HepG2 (cell line): ENCODE results near the gene NCDN. TPM values are rescaled to one million over a fixed set of nuclear protein-coding genes. Genes with fewer than 3 reads are reported as not detected.

Experiments used
- ATAC-seq: fragments of 200-7000 bp; cut with Tn5 transposase; 3 replicates; pipeline ENCODE4 v1.9.1; 2020; ENCODE audit warnings: mild to moderate bottlenecking, moderate library complexity
- BruUV-seq: library from RNA; stranded (reverse); fragments of 400-500 nt; replicated peaks from 2 replicates; lab custom pipeline; 2021; lab: Mats Ljungman, UMichigan
- CTCF ChIA-PET: fragments of 300-600 bp; formaldehyde crosslinking; extraction: SDS; loops from one replicate; lab custom pipeline; 2021; ENCODE audit warnings: low total read pairs, inconsistent platforms, low intra/inter-chr PET ratio; lab: Yijun Ruan, JAX
- POLR2A ChIA-PET: fragments of 350-600 bp; sonication (Branson Sonifier 250); formaldehyde crosslinking; loops from one replicate; lab custom pipeline; 2020; ENCODE audit warnings: antibody characterized with exemption, inconsistent platforms; lab: Yijun Ruan, JAX
- DNase-seq: peaks from one replicate; pipeline ENCODE4 v3.0.0-alpha.2; 2015; ENCODE audit warnings: low spot score
- FAIRE-seq: peaks from 3 replicates; lab custom pipeline; 2011; peaks lifted over from hg19 to GRCh38; lab: Jason Lieb, UNC
- H2AFZ ChIP-seq: one replicate; pipeline ENCODE4 v1.6.1; 2011; ENCODE audit warnings: low read length, inconsistent platforms
- H3K27ac ChIP-seq: fragments of 300-600 bp; 3 replicates; pipeline ENCODE4 v1.8.0; 2011; ENCODE audit warnings: mixed run types, mild to moderate bottlenecking, mixed read lengths, low read length, inconsistent platforms; ENCODE audit not compliant: insufficient read depth; ENCODE audit errors: extremely low read length
- H3K27me3 ChIP-seq, 2 experiments: fragments of 200-600 bp in 1 of 2; 2 replicates in 1 of 2; 3 replicates in 1 of 2; pipeline versions ENCODE4 v1.6.0 to v1.8.0; 2011; ENCODE audit warnings: low read length in 2 of 2, mild to moderate bottlenecking in 2 of 2, moderate library complexity in 2 of 2, inconsistent platforms in 1 of 2; ENCODE audit not compliant: insufficient read depth in 2 of 2, control insufficient read depth in 1 of 2
- H3K36me3 ChIP-seq, 2 experiments: fragments of 200-600 bp in 1 of 2; replicated peaks in 1 of 2; 2 replicates in 1 of 2; 3 replicates in 1 of 2; pipeline versions ENCODE4 v1.5.1 to v1.8.0; 2011; ENCODE audit warnings: low read length in 2 of 2, inconsistent platforms in 1 of 2; ENCODE audit not compliant: insufficient read depth in 2 of 2, control insufficient read depth in 1 of 2
- H3K4me1 ChIP-seq: 2 replicates; pipeline ENCODE4 v1.5.1; 2012; ENCODE audit warnings: low read length, inconsistent platforms; ENCODE audit not compliant: insufficient read depth
- H3K4me2 ChIP-seq: 2 replicates; pipeline ENCODE4 v1.6.0; 2011; ENCODE audit warnings: low read depth, low read length, inconsistent platforms
- H3K4me3 ChIP-seq, 3 experiments: fragments of 200-600 bp in 1 of 3; sonication (generic), shearing (Covaris generic) in 1 of 3; replicated peaks in 1 of 3; 2 replicates each; pipeline ENCODE4 v1.5.1; 2011 to 2016; ENCODE audit warnings: low read length in 3 of 3, inconsistent platforms in 2 of 3, low read depth in 2 of 3, mild to moderate bottlenecking in 2 of 3, control low read depth in 1 of 3, mixed read lengths in 1 of 3; ENCODE audit not compliant: insufficient read depth in 1 of 3
- H3K79me2 ChIP-seq: one replicate; pipeline ENCODE4 v1.6.1; 2011; ENCODE audit warnings: low read length, inconsistent platforms; ENCODE audit not compliant: insufficient read depth
- H3K9ac ChIP-seq: 2 replicates; pipeline ENCODE4 v1.6.0; 2011; ENCODE audit warnings: mild to moderate bottlenecking, low read depth, low read length, inconsistent platforms; ENCODE audit not compliant: insufficient read depth
- H3K9me3 ChIP-seq: 2 replicates; pipeline ENCODE4 v1.5.1; 2012; ENCODE audit warnings: mild to moderate bottlenecking, low read length
- H4K20me1 ChIP-seq: 2 replicates; pipeline ENCODE4 v1.6.0; 2011; ENCODE audit warnings: inconsistent platforms, mild to moderate bottlenecking, low read length, moderate library complexity; ENCODE audit not compliant: insufficient read depth
- FOXA3 ChIP-seq: IDR thresholded peaks from 2 replicates; pipeline ENCODE4 v1.6.1; 2016; ENCODE audit warnings: missing genetic modification reagents, missing compliant biosample characterization
- MAFK ChIP-seq, 2 experiments: IDR thresholded peaks in 1 of 2; conservative IDR thresholded peaks in 1 of 2; 2 replicates each; pipeline ENCODE4 v1.6.1; 2011; ENCODE audit warnings: improper control_type of control experiment in 2 of 2, low read length in 2 of 2
- MAZ ChIP-seq, 2 experiments: sonication (generic) in 1 of 2; formaldehyde crosslinking in 1 of 2; IDR thresholded peaks; 2 replicates each; pipeline versions ENCODE4 v1.5.0 to v1.6.1; 2012 to 2020; ENCODE audit warnings: low read depth in 2 of 2, mild to moderate bottlenecking in 2 of 2, borderline replicate concordance in 1 of 2, improper control_type of control experiment in 1 of 2, low read length in 1 of 2, missing genetic modification reagents in 1 of 2, moderate library complexity in 1 of 2
- MTF2 ChIP-seq: sonication (generic); formaldehyde crosslinking; IDR thresholded peaks from 2 replicates; pipeline ENCODE4 v1.5.0; 2020; ENCODE audit warnings: missing genetic modification reagents, borderline replicate concordance
- TEAD2 ChIP-seq: sonication (generic); formaldehyde crosslinking; IDR thresholded peaks from 2 replicates; pipeline ENCODE4 v1.9.0; 2021; ENCODE audit warnings: missing genetic modification reagents
- ZFP37 ChIP-seq: sonication (generic); formaldehyde crosslinking; IDR thresholded peaks from 2 replicates; pipeline ENCODE4 v1.4.0; 2020; ENCODE audit warnings: missing genetic modification reagents, borderline replicate concordance
- ZNF367 ChIP-seq: sonication (generic); formaldehyde crosslinking; IDR thresholded peaks from 2 replicates; pipeline ENCODE4 v1.4.0; 2020; ENCODE audit warnings: missing genetic modification reagents, borderline replicate concordance
- ZNF577 ChIP-seq: sonication (generic); formaldehyde crosslinking; IDR thresholded peaks from 2 replicates; pipeline ENCODE4 v1.4.0; 2020; ENCODE audit warnings: mild to moderate bottlenecking, low read depth, missing genetic modification reagents, borderline replicate concordance
- ZNF598 ChIP-seq: sonication (generic); formaldehyde crosslinking; IDR thresholded peaks from 2 replicates; pipeline ENCODE4 v1.5.1; 2020; ENCODE audit warnings: mild to moderate bottlenecking, missing genetic modification reagents, borderline replicate concordance
- ZNF652 ChIP-seq: IDR thresholded peaks from 2 replicates; pipeline ENCODE4 v1.6.1; 2016; ENCODE audit warnings: low read depth, borderline replicate concordance
- ZNF678 ChIP-seq: sonication (generic); formaldehyde crosslinking; IDR thresholded peaks from 2 replicates; pipeline ENCODE4 v1.4.0; 2020; ENCODE audit warnings: mild to moderate bottlenecking, missing genetic modification reagents
- WGBS: methylation state at CpG from one replicate; pipeline ENCODE4 v1.1.6; 2017; ENCODE audit warnings: low lambda C conversion rate; 5-methylcytosine and 5-hydroxymethylcytosine counted together
- in situ Hi-C: cut with HindIII; loops from 2 replicates; pipeline ENCODE4 v1.10.0; 2017; ENCODE audit warnings: low pct_unique_long_range_greater_than_20kb; ENCODE audit not compliant: extremely low pct_ligation_motif_present
- intact Hi-C: fragments of 100-400 bp; cut with micrococcal nuclease; formaldehyde crosslinking; loops from one replicate; pipeline ENCODE4 v1.10.0; 2022; ENCODE audit not compliant: unreplicated experiment
- polyA plus RNA-seq, 8 experiments: library from polyadenylated mRNA; depleted of rRNA in 3 of 8; stranded (reverse) in 7 of 8; unstranded in 1 of 8; fragments of >200 nt; fragmentation: Illumina TruSeq in 4 of 8; extraction: Trizol in 4 of 8; gene quantifications; 2 replicates each; pipeline versions ENCODE4 v1.2.1 to v1.2.3, GENCODE V29; 2011 to 2016; ENCODE audit warnings: low read depth in 4 of 8, missing spikeins in 1 of 8, mixed read lengths in 1 of 8; ENCODE audit not compliant: insufficient read depth in 1 of 8
- total RNA-seq, 5 experiments: library from RNA; depleted of rRNA; stranded (reverse); fragments of >200 nt; fragmentation: Illumina TruSeq; extraction: Trizol; gene quantifications; 2 replicates each; pipeline ENCODE4 v1.2.3, GENCODE V29; 2016; ENCODE audit warnings: low read depth in 1 of 5
- TF ChIP-seq, protein P1 (sequence below): sonication (generic); formaldehyde crosslinking; IDR thresholded peaks from 2 replicates; pipeline ENCODE4 v1.4.0; 2020; ENCODE audit warnings: missing genetic modification reagents, borderline replicate concordance

The NCDN gene
- total and polyA plus RNA-seq, 2 of the 13 experiments (the other 11 are each of a cell fraction or from before 2014, with no cell fraction given), result 6.6 to 9.3 TPM

DNA sequence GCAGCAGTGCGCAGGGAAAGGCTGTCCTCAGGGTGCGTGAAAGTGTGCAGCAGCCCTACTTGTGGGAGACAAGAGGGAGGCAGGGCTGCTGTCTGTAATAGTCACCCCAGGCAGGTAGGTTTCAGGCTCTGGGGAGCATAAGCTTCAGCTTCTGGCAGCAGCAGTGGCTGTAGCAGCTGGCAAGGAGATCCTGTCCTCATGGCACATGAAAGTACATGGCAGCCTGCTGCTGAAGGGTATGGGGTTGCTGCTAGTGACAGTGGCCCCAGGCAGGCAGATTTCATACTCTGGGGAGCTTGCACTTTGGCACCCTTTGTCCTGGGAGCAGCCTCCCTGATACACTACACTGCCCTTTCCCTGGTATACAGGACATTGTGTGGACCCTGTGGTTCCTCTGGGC, 26.7 kb upstream of the NCDN start:
- no TSS peak for BruUV-seq
- in situ Hi-C loops, result no loop called here
- peaks cover 2 to 19% of the 10 kb centered on the region in 2 experiments; a peak in 4 of 5 replicates for H3K36me3 ChIP-seq
- no peak overlapping the region for H3K9ac ChIP-seq
- no peaks in the 10 kb centered on the region for H3K9me3 ChIP-seq
- H3K4me1 ChIP-seq, result no peaks in the 10 kb centered on the region
- ChIA-PET POLR2A (no interaction called here), CTCF (no interaction called here)
- no peak overlapping the region for H3K27ac ChIP-seq
- no peak overlapping the region for H2AFZ ChIP-seq
- no peaks in the 10 kb centered on the region for H3K27me3 ChIP-seq
- no peak for TF ChIP-seq ZNF577
- TF ChIP-seq MAFK (conservative IDR thresholded peaks at IDR 0.05 in 1 of 2, IDR thresholded peaks at IDR 0.05 in 1 of 2; ENCODE audit: low read length in 2 of 2), result no peak
- TF ChIP-seq ZFP37, result no peak
- TF ChIP-seq ZNF598 (CRISPR knock-in tag), result no peak
- no peak for TF ChIP-seq FOXA3 (CRISPR knock-in tag)
- TF ChIP-seq ZNF678 (CRISPR knock-in tag), result no peak
- no peak for TF ChIP-seq TEAD2
- no peak for TF ChIP-seq MTF2
- no peak for TF ChIP-seq MAZ (IDR thresholded peaks at IDR 0.05; ENCODE audit: borderline replicate concordance, low read depth, low read length)
- no peak for TF ChIP-seq MAZ (CRISPR knock-in tag; IDR thresholded peaks at IDR 0.05; ENCODE audit: low read depth)
- no peak for TF ChIP-seq ZNF367
- no peak for TF ChIP-seq ZNF652 (CRISPR knock-in tag)
- TF ChIP-seq, protein P1, sequence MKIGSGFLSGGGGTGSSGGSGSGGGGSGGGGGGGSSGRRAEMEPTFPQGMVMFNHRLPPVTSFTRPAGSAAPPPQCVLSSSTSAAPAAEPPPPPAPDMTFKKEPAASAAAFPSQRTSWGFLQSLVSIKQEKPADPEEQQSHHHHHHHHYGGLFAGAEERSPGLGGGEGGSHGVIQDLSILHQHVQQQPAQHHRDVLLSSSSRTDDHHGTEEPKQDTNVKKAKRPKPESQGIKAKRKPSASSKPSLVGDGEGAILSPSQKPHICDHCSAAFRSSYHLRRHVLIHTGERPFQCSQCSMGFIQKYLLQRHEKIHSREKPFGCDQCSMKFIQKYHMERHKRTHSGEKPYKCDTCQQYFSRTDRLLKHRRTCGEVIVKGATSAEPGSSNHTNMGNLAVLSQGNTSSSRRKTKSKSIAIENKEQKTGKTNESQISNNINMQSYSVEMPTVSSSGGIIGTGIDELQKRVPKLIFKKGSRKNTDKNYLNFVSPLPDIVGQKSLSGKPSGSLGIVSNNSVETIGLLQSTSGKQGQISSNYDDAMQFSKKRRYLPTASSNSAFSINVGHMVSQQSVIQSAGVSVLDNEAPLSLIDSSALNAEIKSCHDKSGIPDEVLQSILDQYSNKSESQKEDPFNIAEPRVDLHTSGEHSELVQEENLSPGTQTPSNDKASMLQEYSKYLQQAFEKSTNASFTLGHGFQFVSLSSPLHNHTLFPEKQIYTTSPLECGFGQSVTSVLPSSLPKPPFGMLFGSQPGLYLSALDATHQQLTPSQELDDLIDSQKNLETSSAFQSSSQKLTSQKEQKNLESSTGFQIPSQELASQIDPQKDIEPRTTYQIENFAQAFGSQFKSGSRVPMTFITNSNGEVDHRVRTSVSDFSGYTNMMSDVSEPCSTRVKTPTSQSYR, result no peak
- TF ChIP-seq, all 625 proteins: peak for 0
- FAIRE-seq (no peak), ATAC-seq (no peak), DNase-seq (no peak)
- Histone ChIP-seq H3K4me2 (no peak overlapping the region), H3K4me3 (no peak overlapping the region), H3K79me2 (no peaks in the 10 kb centered on the region), H4K20me1 (no peaks in the 10 kb centered on the region)
- no CpG with 5 or more reads among the region's 2 CpGs for WGBS
- intact Hi-C loops, result no loop called here
